Cardiac muscle cell (in vitro differentiated cells and primary cell): Measurements from ENCODE around the gene GJD4. TPM values are rescaled to one million over a fixed set of nuclear protein-coding genes. Genes with fewer than 3 reads are reported as not detected.
A peak's percentile ranks its signal among the peaks of the same experiment; 100 is the strongest.

ENCODE experiments used
- DNase-seq, 2 donors: peaks; one replicate each; pipeline versions ENCODE4 v3.0.0 to v3.0.0-alpha.2; 2010 to 2017; ENCODE audit warnings: low read depth in 1 of 2, low spot score in 1 of 2
- H3K27ac ChIP-seq: fragments of 200-600 bp; sonication (generic); 2 replicates; pipeline ENCODE4 v1.5.1; 2016
- H3K27me3 ChIP-seq: fragments of 200-600 bp; sonication (generic); 2 replicates; pipeline ENCODE4 v1.6.0; 2016; ENCODE audit warnings: control low read depth
- H3K36me3 ChIP-seq: fragments of 200-600 bp; sonication (generic); 2 replicates; pipeline ENCODE4 v1.5.1; 2016; ENCODE audit warnings: control low read depth
- H3K4me1 ChIP-seq: fragments of 200-600 bp; sonication (generic); 2 replicates; pipeline ENCODE4 v1.8.1; 2017; ENCODE audit warnings: low read depth, mild to moderate bottlenecking, mixed run types
- H3K4me3 ChIP-seq: fragments of 200-600 bp; sonication (generic); 2 replicates; pipeline ENCODE4 v1.5.1; 2016; ENCODE audit warnings: mild to moderate bottlenecking
- H3K9me3 ChIP-seq: fragments of 200-600 bp; sonication (generic); 2 replicates; pipeline ENCODE4 v1.5.1; 2017; ENCODE audit warnings: low read depth, mild to moderate bottlenecking, control low read depth
- CTCF ChIP-seq: IDR thresholded peaks from 2 replicates; pipeline ENCODE4 v1.5.1; 2012; ENCODE audit warnings: low read depth, mild to moderate bottlenecking, low read length
- polyA plus RNA-seq: library from polyadenylated mRNA; unstranded; fragments of >200 nt; fragmentation: Nextera tagmentation; extraction: Ambion mirVana; gene quantifications from 2 replicates; pipeline ENCODE4 v1.2.1, GENCODE V29; 2016
- total RNA-seq: library from RNA; depleted of rRNA; stranded (reverse); fragments of >200 nt; gene quantifications from 2 replicates; pipeline ENCODE4 v1.2.3, GENCODE V29; 2016

Gene GJD4
- total and polyA plus RNA-seq, 2 experiments from 2014 or later, result 0.24 TPM; not detected in 1

- H3K27ac ChIP-seq, result no peak overlapping the region
- peaks cover 8% of the 10 kb centered on the region for H3K36me3 ChIP-seq
- no peaks in the 10 kb centered on the region for H3K27me3 ChIP-seq
- TF ChIP-seq CTCF, result no peak
- H3K4me3 ChIP-seq, result no peak overlapping the region
- H3K4me1 ChIP-seq, result peaks cover 16% of the 10 kb centered on the region
- DNase-seq, result no peak
- no peaks in the 10 kb centered on the region for H3K9me3 ChIP-seq
These were observed 31.3 kb upstream of the GJD4 start for GRCh38 chr10:35573796-35574195.

DNA sequence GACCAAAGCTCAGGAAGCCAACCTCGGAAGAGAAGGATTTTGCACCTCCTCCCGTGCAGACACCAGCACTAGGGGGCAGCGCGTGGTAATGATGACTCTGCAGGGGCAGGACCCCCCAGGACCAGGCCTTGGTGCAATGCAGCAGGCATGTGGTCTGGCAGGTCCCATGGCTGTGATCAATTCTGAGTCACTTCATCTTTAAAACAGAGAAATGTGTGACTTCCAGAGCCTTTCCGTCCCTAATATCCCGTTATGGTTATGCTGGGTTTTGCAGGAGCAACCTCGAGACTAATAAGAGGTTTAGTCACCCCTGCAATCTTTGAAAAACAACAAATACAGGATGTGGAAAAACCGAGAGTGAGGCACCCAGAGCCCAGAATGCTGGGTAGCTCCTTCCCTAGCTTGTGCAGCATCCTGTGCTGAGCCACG, 30.2 kb upstream of the GJD4 start:
- Histone ChIP-seq H3K27me3 (no peaks in the 10 kb centered on the region), H3K36me3 (peaks cover 4% of the 10 kb centered on the region), H3K4me1 (peaks cover 28% of the 10 kb centered on the region), H3K27ac (no peak overlapping the region), H3K9me3 (no peaks in the 10 kb centered on the region), H3K4me3 (no peak overlapping the region)
- TF ChIP-seq CTCF, result peak; percentile 45
- DNase-seq, result peak in 1 of 2 donors; percentile 63

DNA sequence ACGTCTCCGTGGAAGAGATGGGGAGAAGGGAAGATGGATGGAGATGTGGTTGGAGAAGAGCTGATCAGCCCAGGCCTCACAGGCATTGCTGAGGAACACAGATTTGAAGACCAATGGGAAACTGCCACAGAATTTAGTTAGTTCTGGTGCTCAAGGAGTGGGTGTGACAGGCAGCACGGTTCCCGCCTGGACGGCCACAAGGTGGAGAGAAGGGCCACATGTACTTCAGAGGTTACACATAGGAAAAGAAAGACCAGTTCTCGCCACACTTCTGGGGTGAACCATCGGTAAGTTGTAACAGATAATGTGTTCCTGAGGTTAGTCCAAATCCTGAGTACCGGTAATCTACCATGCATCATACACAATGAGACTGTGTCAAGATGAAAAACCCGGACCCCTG, 29.5 kb upstream of the GJD4 start:
- Histone ChIP-seq H3K4me3 (no peak overlapping the region), H3K27ac (no peak overlapping the region), H3K9me3 (no peaks in the 10 kb centered on the region), H3K4me1 (peaks cover 35% of the 10 kb centered on the region), H3K36me3 (peaks cover 4% of the 10 kb centered on the region), H3K27me3 (no peaks in the 10 kb centered on the region)
- TF ChIP-seq CTCF, result no peak
- no peak for DNase-seq

GRCh38 chr10:35576730-35577129, 28.4 kb upstream of the GJD4 start:
- TF ChIP-seq CTCF, result no peak
- H3K27me3 ChIP-seq, result no peaks in the 10 kb centered on the region
- no peak overlapping the region for H3K4me3 ChIP-seq
- H3K9me3 ChIP-seq, result no peaks in the 10 kb centered on the region
- H3K36me3 ChIP-seq, result no peaks in the 10 kb centered on the region
- peaks cover 38% of the 10 kb centered on the region for H3K4me1 ChIP-seq
- DNase-seq, result no peak
- H3K27ac ChIP-seq, result no peak overlapping the region

DNA sequence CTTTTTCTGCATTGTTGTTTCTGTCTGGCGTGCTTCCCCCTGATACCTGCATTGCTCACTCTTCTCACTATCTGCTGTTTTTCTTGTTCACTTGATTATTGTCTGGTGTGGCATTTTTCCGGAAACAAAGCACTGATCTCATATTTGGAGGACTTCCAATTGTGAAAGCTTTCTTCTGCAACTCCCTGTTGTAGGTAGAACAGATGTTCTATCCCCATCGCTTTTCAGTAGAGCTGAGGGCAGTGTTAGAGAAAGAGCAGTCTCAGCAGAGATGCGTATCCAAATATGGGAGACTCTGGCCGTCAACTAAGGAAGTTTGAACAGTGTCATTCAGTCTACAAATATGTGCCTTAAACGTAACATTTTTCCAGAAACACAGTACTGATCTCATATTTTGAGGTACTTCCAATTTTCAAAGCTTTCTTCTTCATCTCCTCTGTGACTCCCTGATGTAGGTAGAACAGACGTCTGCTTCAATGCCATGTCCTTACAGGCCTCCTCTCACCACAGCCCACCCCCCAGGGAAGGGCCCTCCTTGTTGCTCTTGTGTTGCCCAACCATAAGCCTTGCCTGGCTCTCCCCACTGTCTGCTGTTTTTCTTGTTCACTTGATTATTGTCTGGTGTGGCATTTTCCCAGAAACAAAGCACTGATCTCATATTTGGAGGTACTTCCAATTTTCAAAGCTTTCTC, 27.1 kb upstream of the GJD4 start:
- Histone ChIP-seq H3K4me3 (no peak overlapping the region), H3K27ac (peak overlapping the region; percentile 40), H3K9me3 (no peaks in the 10 kb centered on the region), H3K27me3 (no peaks in the 10 kb centered on the region), H3K36me3 (no peaks in the 10 kb centered on the region), H3K4me1 (peaks cover 38% of the 10 kb centered on the region)
- peak in 1 of 2 donors; percentile 58 for DNase-seq
- no peak for TF ChIP-seq CTCF
